ENCODE measurements around the gene FGF4.

The FGF4 gene, protein sequence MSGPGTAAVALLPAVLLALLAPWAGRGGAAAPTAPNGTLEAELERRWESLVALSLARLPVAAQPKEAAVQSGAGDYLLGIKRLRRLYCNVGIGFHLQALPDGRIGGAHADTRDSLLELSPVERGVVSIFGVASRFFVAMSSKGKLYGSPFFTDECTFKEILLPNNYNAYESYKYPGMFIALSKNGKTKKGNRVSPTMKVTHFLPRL

DNA sequence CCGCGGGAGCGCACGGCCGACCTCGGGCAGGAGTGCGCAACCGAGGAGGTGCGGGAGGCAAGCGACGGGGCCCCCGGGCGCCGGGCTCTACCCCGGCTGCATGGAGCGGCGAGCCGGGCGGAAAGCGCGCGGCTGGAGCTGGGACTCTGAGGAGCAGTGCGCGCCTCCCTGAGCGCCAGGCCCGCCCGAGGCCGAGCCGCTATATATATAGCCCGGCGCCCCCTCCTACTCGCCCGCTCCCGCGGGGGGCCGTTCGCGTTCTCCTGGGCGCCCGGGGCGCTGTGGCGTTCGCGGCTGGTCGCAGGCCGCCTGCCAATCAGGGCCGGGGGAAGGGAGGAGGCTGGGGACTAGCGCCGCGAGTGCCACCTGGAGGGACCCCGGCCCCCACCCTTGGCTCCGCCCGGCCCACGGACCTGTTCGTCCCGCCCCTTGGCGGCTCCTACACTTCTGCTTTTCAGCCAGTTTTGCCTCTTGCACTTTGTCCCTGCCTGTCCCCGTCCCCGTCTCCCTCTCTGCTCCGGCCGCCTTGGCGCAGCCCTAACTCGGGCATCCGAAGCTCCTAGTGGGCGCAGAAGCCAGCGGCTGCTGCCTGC lies at the start of gene FGF4:
TSS of gene FGF4 (minus strand) at position 179 of the 593 bp plus-strand sequence. CDS start 257 bp downstream, outside the sequence.
- TF ChIP-seq, protein P1, sequence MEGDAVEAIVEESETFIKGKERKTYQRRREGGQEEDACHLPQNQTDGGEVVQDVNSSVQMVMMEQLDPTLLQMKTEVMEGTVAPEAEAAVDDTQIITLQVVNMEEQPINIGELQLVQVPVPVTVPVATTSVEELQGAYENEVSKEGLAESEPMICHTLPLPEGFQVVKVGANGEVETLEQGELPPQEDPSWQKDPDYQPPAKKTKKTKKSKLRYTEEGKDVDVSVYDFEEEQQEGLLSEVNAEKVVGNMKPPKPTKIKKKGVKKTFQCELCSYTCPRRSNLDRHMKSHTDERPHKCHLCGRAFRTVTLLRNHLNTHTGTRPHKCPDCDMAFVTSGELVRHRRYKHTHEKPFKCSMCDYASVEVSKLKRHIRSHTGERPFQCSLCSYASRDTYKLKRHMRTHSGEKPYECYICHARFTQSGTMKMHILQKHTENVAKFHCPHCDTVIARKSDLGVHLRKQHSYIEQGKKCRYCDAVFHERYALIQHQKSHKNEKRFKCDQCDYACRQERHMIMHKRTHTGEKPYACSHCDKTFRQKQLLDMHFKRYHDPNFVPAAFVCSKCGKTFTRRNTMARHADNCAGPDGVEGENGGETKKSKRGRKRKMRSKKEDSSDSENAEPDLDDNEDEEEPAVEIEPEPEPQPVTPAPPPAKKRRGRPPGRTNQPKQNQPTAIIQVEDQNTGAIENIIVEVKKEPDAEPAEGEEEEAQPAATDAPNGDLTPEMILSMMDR (IDR thresholded peaks at IDR 0.05; ENCODE audit: borderline replicate concordance, insufficient read depth, low read depth, low read length): no peak
- H3K4me3 ChIP-seq (ENCODE audit: low read depth, low read length): no peak within 1 kb of the TSS

- TF ChIP-seq, protein P1 (IDR thresholded peaks at IDR 0.05; ENCODE audit: borderline replicate concordance, insufficient read depth, low read depth, low read length): no peak
- H3K4me3 ChIP-seq (ENCODE audit: low read depth, low read length): no peak overlapping the region
Observed at GRCh38 chr11:69823641-69824265, 48.6 kb upstream of the FGF4 start.

GRCh38 chr11:69822676-69823494 lies 47.7 kb upstream of the FGF4 start:
- no peak overlapping the region for H3K4me3 ChIP-seq (ENCODE audit: low read depth, low read length)
- TF ChIP-seq, protein P1 (IDR thresholded peaks at IDR 0.05; ENCODE audit: borderline replicate concordance, insufficient read depth, low read depth, low read length): no peak

- no peak overlapping the region for H3K4me3 ChIP-seq (ENCODE audit: low read depth, low read length)
- TF ChIP-seq, protein P1 (IDR thresholded peaks at IDR 0.05; ENCODE audit: borderline replicate concordance, insufficient read depth, low read depth, low read length): no peak
Observed at GRCh38 chr11:69821511-69822040, 46.4 kb upstream of the FGF4 start.

GRCh38 chr11:69820441-69820840 lies 45.3 kb upstream of the FGF4 start:
- H3K4me3 ChIP-seq (ENCODE audit: low read depth, low read length): no peak overlapping the region
- TF ChIP-seq, protein P1 (IDR thresholded peaks at IDR 0.05; ENCODE audit: borderline replicate concordance, insufficient read depth, low read depth, low read length): no peak

- TF ChIP-seq, protein P1 (IDR thresholded peaks at IDR 0.05; ENCODE audit: borderline replicate concordance, insufficient read depth, low read depth, low read length): no peak
- no peak overlapping the region for H3K4me3 ChIP-seq (ENCODE audit: low read depth, low read length)
Observed at GRCh38 chr11:69819541-69820070, 44.5 kb upstream of the FGF4 start.
